ENCODE measurements around the gene SERTAD1. TPM values are rescaled to one million over a fixed set of nuclear protein-coding genes. Genes with fewer than 3 reads are reported as not detected.

SERTAD1 gene
- total RNA-seq, 1 donor from 2014 or later, result 14.8 TPM

- Mint-ChIP-seq H3K36me3 (ENCODE audit: low read depth) (peaks cover 21% of the 10 kb centered on the region), H3K4me3 (ENCODE audit: unreplicated experiment) (no peak overlapping the region), H3K27me3 (ENCODE audit: low read depth) (no peaks in the 10 kb centered on the region), H3K27ac (ENCODE audit: unreplicated experiment) (no peak overlapping the region), H3K4me1 (ENCODE audit: low read depth) (no peaks in the 10 kb centered on the region), H3K9me3 (ENCODE audit: low read depth) (no peaks in the 10 kb centered on the region)
- TF ChIP-seq CTCF (IDR thresholded peaks at IDR 0.05), result no peak
- DNase-seq (ENCODE audit: low spot score), result no peak
Measured at GRCh38 chr19:40376286-40376862, 49.4 kb downstream of the SERTAD1 start.

GRCh38 chr19:40374084-40374483, 51.7 kb downstream of the SERTAD1 start:
- no peak for DNase-seq (ENCODE audit: low spot score)
- peaks cover 28% of the 10 kb centered on the region for H3K36me3 Mint-ChIP-seq (ENCODE audit: low read depth)
- H3K27ac Mint-ChIP-seq (ENCODE audit: unreplicated experiment), result no peak overlapping the region

GRCh38 chr19:40371802-40372122, 54.0 kb downstream of the SERTAD1 start:
- Mint-ChIP-seq H3K36me3 (ENCODE audit: low read depth) (peaks cover 28% of the 10 kb centered on the region), H3K27ac (ENCODE audit: unreplicated experiment) (no peak overlapping the region), H3K4me1 (ENCODE audit: low read depth) (peaks cover 7% of the 10 kb centered on the region), H3K9me3 (ENCODE audit: low read depth) (no peaks in the 10 kb centered on the region), H3K4me3 (ENCODE audit: unreplicated experiment) (no peak overlapping the region), H3K27me3 (ENCODE audit: low read depth) (no peaks in the 10 kb centered on the region)
- no peak for DNase-seq (ENCODE audit: low spot score)
- TF ChIP-seq CTCF (IDR thresholded peaks at IDR 0.05), result no peak

More at GRCh38 chr19:40374084-40374483, 51.7 kb downstream of the SERTAD1 start:
- Mint-ChIP-seq H3K4me3 (ENCODE audit: unreplicated experiment) (no peak overlapping the region), H3K27me3 (ENCODE audit: low read depth) (no peaks in the 10 kb centered on the region), H3K9me3 (ENCODE audit: low read depth) (no peaks in the 10 kb centered on the region), H3K4me1 (ENCODE audit: low read depth) (peaks cover 3% of the 10 kb centered on the region)
- no peak for TF ChIP-seq CTCF (IDR thresholded peaks at IDR 0.05)

Other genes with a start within 250 kb of the SERTAD1 start
- gene MAP3K10, start 234.6 kb downstream of the SERTAD1 start, total RNA-seq, result 20.0 to 22.7 TPM (median 21.0 TPM) in 3 replicates
- not detected in 3 replicates for gene TTC9B, start 207.6 kb downstream of the SERTAD1 start, total RNA-seq
- 0.52 to 0.73 TPM (median 0.59 TPM) in 3 replicates for gene CCNP, start 199.3 kb downstream of the SERTAD1 start, total RNA-seq
- gene AKT2, start 140.6 kb downstream of the SERTAD1 start, total RNA-seq, result 99.9 to 136 TPM (median 100 TPM) in 3 replicates
- gene C19orf47, start 77.6 kb downstream of the SERTAD1 start, total RNA-seq, result 19.4 to 22.2 TPM (median 21.5 TPM) in 3 replicates
- 478 to 514 TPM (median 487 TPM) in 3 replicates for gene PLD3, start 77.3 kb downstream of the SERTAD1 start, total RNA-seq
- gene HIPK4, start 35.8 kb downstream of the SERTAD1 start, total RNA-seq, result 0.20 to 0.53 TPM (median 0.46 TPM) in 3 replicates
- 3.6 to 4.9 TPM (median 4.5 TPM) in 3 replicates for gene PRX, start 12.6 kb downstream of the SERTAD1 start, total RNA-seq
- 36.7 to 43.6 TPM (median 40.3 TPM) in 3 replicates for gene SERTAD3, start 18.3 kb upstream of the SERTAD1 start, total RNA-seq
- 48.3 to 53.9 TPM (median 53.1 TPM) in 3 replicates for gene BLVRB, start 39.8 kb upstream of the SERTAD1 start, total RNA-seq
- gene SPTBN4, start 41.0 kb upstream of the SERTAD1 start, total RNA-seq, result 1.4 to 2.5 TPM (median 2.3 TPM) in 3 replicates
- gene SHKBP1, start 150.9 kb upstream of the SERTAD1 start, total RNA-seq, result 40.9 to 47.8 TPM (median 46.8 TPM) in 3 replicates
- 161 to 311 TPM (median 163 TPM) in 3 replicates for gene LTBP4, start 175.4 kb upstream of the SERTAD1 start, total RNA-seq

Data from chondrocyte (in vitro differentiated cells).